H1 (cell line): Measurements from ENCODE around the gene ASCC3.

ENCODE experiments used
- BCL11A ChIP-seq, 2 experiments: IDR thresholded peaks; one replicate each; pipeline ENCODE4 v1.6.1; 2011; ENCODE audit warnings: low read depth in 2 of 2, low read length in 2 of 2, mild to moderate bottlenecking in 2 of 2
- CHD1 ChIP-seq: IDR thresholded peaks from 2 replicates; pipeline ENCODE4 v1.6.1; 2012; ENCODE audit warnings: low read depth, low read length, improper control_type of control experiment
- EP300 ChIP-seq, 2 experiments: IDR thresholded peaks; 1 replicate in 1 of 2; 2 replicates in 1 of 2; pipeline ENCODE4 v1.6.1; 2011 to 2012; ENCODE audit warnings: low read depth in 2 of 2, low read length in 2 of 2, mild to moderate bottlenecking in 2 of 2, borderline replicate concordance in 1 of 2, inconsistent platforms in 1 of 2, moderate library complexity in 1 of 2
- EZH2 ChIP-seq: fragments of 200-600 bp; sonication (generic); IDR thresholded peaks from 2 replicates; pipeline ENCODE4 v1.7.1; 2012; ENCODE audit warnings: low read depth, mild to moderate bottlenecking, moderate library complexity, low read length, inconsistent platforms; ENCODE audit not compliant: severe bottlenecking
- SUZ12 ChIP-seq: fragments of 200-600 bp; sonication (generic); IDR thresholded peaks from 2 replicates; pipeline ENCODE4 v1.6.1; 2012; ENCODE audit warnings: mild to moderate bottlenecking, inconsistent platforms, low read length, moderate library complexity, mixed read lengths
- TAF1 ChIP-seq: IDR thresholded peaks from 2 replicates; pipeline ENCODE4 v1.6.1; 2011; ENCODE audit warnings: mild to moderate bottlenecking, low read depth, low read length
- TF ChIP-seq, protein P1 (sequence below), 3 experiments: IDR thresholded peaks; 1 replicate in 2 of 3; 2 replicates in 1 of 3; pipeline versions ENCODE4 v1.5.1 to v1.6.1; 2011; ENCODE audit warnings: low read length in 3 of 3, mild to moderate bottlenecking in 3 of 3, inconsistent platforms in 2 of 3, low read depth in 1 of 3, moderate library complexity in 1 of 3; ENCODE audit not compliant: insufficient read depth in 1 of 3; ENCODE audit errors: control extremely low read depth in 1 of 3

DNA sequence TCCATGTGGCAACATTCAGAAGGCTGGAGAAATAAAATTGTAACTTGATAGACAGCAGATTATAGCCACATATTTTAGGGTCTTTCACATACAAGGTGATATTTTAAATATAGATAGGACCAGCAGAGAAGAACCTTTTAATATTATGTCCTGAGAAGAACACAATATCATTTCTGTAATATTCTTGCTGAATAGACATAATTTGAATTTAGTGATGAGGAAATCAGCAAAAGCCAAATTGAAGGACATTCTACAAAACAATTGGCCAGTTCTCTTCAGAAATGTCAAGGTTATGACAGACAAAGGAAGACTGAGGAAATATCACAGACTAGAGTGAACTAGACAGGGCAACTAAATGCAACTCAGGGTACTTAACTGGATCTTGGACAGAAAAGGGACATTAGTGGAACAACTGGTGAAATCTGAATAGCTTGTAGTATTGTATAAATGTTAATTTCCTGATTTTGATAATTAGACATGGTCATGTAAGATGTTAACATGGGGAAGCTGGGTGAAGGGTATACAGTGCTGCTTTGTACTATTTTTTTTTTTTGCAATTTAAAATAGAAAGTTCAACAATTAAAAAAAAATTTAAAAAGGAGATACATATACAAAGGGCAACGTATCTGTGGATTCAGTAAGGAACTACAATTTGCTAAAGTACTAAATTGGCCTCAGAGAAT is 281.9 kb downstream of the ASCC3 start:
- TF ChIP-seq BCL11A (IDR thresholded peaks at IDR 0.05; ENCODE audit: low read depth in 2 of 2, low read length in 2 of 2) (no peak), EZH2 (no peak), EP300 (IDR thresholded peaks at IDR 0.05; ENCODE audit: borderline replicate concordance in 1 of 2, low read depth in 2 of 2, low read length in 2 of 2) (no peak), CHD1 (no peak), SUZ12 (no peak), TAF1 (no peak)
- TF ChIP-seq, protein P1, sequence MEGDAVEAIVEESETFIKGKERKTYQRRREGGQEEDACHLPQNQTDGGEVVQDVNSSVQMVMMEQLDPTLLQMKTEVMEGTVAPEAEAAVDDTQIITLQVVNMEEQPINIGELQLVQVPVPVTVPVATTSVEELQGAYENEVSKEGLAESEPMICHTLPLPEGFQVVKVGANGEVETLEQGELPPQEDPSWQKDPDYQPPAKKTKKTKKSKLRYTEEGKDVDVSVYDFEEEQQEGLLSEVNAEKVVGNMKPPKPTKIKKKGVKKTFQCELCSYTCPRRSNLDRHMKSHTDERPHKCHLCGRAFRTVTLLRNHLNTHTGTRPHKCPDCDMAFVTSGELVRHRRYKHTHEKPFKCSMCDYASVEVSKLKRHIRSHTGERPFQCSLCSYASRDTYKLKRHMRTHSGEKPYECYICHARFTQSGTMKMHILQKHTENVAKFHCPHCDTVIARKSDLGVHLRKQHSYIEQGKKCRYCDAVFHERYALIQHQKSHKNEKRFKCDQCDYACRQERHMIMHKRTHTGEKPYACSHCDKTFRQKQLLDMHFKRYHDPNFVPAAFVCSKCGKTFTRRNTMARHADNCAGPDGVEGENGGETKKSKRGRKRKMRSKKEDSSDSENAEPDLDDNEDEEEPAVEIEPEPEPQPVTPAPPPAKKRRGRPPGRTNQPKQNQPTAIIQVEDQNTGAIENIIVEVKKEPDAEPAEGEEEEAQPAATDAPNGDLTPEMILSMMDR (IDR thresholded peaks at IDR 0.05; ENCODE audit: control extremely low read depth in 1 of 3, insufficient read depth in 1 of 3, low read depth in 1 of 3, low read length in 3 of 3): no peak
